ENCODE results near the gene TAF10.

The TAF10 gene

DNA sequence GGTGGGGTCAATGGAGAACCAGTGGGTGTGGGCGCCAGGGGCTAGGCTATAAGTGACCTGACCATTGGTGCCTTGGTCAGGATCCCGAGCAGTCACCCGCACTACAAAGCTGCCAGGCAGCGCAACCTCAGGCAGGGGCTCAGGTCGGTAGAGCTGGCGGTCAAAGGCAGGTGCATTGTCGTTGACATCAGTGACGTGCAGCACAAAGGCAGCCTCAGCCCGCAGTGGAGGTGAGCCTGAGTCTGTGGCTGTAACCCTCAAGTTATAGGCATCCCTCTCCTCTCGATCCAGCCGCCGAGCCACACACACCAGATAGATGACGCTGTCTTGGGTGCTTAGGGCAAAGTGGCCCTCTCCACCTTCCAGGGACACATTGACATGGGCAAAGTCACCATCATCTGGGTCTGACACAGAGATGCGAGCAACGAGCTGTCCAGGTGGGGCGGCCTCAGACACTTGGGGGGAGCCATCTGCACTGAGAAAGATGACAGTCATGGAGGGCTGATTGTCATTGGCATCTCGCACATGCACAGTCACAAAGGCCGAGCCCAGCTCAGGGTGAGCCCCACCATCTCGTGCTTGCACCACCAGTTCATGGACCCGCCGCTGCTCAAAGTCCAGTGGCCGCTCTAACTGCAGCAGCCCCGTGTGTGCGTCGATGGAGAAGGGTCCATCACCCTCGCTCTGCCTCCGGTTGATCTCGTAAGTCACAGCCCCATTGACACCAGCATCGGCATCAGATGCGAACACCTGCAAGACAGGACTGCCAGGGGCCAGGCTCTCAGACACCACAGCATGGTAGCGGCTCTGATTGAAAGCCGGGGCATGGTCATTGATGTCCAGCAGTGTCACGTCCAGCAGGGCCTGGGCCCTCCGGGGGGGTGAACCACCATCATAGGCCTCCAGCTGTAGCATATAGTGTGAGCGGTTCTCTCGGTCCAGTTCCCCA lies 28.3 kb upstream of the TAF10 start:
- no peak for DNase-seq

GRCh38 chr11:6638429-6638828 lies 26.4 kb upstream of the TAF10 start:
- no peak for DNase-seq

DNA sequence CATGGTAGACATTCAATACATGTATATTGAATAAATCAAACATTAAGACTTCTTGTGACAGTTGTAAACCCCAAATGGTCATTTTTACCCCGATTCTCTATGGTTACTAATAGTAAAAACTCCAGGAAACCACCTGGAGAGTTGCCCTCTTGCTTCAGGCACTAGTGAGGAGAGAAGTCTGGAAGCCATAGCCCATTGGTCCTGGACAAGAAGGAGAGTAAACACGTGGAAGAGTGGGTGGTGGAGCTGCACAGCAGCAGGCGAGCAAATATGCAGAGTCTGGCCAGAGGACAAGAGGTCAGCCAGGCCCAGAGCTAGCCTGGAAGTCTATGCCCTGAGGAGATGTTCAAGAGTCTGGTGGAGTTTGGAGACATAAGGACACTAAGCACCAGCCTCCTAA lies 25.9 kb upstream of the TAF10 start:
- no peak for DNase-seq

DNA sequence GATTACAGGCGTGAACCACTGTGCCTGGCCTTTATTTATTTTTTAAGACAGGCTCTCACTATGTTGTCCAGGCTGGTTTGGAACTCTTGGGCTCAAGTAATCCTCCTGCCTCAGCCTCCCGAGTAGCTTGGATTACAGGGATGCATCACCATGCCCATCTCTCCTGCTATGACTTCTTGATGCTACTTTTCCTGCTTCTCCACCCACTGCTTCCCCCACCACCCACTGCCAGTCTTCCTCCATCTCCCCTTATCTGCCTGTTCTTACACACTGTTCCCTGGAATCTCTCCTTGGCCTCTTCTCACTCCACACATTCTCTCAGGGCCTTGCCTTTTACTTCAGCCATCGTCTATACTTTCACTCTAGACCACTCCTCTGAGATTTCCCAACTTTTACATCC lies 24.5 kb upstream of the TAF10 start:
- no peak for DNase-seq

GRCh38 chr11:6635082-6635932 lies 23.3 kb upstream of the TAF10 start:
- DNase-seq: peak; percentile 76

DNA sequence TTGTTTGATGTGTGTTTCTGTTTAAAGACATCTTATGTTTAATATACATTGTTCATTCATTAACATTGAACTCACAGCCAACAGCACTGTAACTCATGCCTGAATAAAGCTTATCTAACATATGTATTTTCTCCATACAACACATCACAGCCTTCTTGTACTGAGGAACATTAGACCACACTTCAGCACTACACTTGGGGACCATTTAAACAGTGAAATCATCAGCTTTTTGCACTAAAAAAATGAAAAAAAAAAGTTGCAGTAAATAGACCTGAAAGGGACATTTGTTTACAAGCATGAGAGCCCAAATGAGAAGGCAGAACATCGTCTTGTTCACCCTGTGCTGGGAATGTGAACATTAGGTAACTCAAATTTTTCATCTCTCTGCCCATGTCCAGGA lies 22.5 kb upstream of the TAF10 start:
- DNase-seq: no peak

DNA sequence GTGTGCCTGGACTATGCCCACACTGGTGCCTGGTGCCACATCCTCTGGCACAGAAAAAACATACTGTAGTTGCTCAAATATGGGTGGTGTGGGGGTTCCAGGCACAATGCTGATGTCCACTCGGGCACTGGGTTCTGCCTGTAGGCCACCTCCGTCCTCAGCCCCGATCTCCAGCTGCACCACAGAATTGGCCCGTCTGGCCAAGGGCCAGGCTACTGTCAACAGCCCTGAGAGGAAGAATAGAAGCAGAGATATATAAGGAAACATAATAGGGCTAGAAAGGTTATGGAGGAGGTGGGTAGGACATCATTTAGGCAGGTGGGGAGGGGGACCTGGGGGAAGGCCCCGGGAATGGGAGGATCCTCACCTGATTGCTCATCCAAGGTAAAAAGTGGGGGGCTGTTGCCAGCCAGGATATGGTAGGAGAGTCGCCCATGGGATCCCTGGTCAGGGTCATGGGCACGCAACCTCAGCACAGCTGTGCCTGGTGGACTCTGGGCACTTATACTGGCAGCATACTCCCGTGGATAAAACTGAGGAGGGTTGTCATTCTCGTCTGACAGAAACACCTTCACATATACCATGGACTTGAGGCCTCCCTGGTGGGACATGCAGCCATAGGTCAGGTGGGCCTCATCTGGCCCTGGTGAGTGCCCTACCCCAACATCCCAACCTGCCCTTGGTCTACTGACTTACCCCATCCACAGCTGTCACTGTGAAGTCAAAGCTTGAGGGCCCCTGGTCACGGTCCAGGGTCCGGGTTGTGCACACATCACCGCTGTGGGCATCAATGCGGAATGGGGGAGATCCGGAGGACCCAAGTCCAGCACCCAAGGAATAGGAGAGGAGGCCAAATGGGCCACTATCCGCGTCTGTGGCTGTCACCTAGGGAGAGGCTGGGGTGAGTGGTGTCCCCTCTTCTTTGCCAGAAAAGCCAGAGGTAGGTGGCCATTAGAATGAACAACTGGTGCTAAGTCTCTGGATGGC lies 21.7 kb upstream of the TAF10 start:
- no peak for DNase-seq

DNA sequence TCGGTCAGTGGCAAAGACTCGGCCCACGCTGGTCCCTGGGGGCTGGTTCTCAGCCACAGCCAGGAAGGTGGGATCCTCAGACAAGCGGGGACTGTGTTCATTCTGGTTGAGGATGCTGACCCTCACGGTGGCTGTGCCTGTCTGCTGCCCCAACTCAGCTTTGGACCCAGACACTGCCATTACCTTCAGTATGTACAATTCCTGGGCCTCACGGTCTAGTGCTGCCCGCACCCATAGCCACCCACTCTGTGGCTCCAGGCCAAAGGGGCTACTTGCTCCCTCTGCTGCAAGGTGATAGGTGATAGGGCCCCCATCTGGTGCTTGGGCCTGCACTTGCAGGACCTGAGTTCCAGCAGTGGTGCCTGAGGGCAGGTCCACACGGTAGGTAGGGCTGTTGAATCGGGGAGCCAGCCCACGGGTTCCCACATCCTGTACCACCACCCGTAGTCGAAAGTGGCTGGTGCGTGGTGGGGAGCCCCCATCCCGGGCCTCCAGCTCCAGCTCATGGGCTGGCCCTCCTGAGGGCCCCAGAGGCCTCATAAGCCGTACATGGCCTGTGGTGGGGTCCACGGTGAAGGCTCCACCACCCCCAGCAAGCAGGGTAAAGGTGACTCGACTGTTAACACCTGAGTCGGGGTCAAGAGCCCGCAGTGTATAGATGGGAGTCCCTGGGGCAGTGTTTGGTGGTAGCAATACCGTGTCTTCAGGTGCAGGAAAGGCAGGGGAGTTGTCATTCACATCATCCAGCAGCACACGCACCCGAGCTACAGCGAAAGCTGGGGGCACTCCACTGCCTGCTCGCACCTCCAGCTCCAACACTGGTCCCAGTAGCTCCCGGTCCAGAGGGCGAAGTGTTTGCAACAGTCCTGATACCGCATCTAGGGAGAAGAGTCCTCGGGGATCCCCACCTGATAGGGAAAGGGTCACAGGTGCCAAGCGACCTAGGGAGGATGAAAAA lies 20.4 kb upstream of the TAF10 start:
- DNase-seq: no peak

DNA sequence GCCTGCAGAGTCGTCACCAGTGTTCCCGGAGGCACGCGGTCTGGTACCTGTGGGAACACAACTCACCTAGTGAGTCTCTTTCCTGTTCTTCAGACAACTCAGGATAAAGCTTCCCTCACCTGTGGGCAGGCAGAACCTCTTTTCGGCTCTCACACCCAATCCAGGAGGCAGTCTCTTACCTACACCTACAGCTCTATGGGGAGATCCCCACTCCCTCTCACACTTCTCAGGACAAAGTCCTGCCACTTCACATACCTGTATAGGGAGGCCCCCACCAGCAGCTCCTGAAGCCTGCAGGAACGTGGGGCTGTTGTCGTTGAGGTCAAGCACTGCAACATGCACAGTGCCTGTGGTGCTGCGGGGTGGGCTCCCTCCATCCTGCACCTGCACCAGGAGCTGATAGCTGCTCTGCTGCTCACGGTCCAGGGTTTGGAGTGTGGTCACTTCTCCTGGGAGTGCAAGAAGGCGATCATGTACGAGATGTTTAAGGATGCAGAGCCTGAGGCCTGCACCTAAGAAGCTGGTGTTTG lies 19.4 kb upstream of the TAF10 start:
- DNase-seq: no peak

GRCh38 chr11:6630632-6631291 lies 18.7 kb upstream of the TAF10 start:
- DNase-seq: no peak

DNA sequence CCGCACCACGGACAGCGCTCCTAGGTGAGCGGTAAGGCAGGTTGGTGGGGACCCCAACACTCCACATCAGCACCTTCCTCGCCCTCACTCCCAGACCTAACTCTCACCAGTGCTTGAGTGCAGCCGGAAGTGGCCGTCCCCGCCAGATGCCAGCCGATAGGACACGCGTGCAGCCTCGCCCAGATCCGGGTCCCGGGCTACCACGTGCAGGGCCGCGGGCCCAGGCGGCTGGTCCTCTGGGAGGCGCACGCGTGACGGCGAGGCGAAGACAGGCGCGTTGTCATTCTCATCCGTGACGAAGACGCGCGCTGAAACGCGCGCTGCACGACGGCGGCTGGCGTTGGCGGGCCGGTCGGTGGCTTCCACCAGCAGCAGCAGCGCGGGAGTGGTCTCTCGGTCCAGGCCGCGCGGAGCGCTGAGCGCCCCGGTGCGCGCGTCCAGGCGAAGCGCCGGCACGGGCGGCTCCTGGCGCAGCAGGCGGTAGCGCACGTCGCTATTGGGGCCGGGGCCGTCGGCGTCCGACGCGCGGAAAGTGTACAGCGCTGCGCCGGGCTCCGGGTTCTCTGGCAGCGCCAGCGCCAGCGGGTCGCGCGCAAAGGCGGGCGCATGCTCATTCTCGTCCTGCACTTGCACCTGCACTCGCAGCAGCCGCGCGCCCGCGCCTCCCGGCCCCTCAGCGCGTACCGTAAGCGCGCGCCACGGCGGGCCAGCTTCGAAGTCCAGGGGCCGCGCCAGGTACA lies 18.0 kb upstream of the TAF10 start:
- no peak for DNase-seq

GRCh38 chr11:6629573-6629891 lies 17.5 kb upstream of the TAF10 start:
- no peak for DNase-seq

- no peak for DNase-seq
Measured at GRCh38 chr11:6628526-6628925, 16.5 kb upstream of the TAF10 start.

DNA sequence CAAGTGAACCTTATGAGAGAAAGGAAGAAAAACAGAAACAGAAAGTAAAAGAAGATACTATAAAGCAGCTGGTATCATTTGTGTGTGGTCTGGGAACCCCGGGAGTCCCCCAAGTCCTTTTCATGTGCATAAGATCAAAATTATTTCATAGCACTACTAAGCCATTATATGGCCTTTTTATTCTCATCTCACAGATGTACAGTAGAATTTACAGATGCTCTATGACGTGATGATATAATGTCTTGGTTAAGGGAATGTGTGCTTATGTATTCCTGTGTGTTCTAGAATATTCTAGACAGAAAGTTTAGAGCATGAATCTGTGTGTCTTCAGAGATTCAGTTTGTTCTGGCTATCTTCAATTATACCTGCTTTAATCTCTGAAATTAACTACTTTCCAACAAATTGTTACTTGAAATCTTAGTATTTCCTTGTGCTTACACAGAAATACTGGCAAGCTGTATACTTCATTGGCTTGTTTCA lies 15.8 kb upstream of the TAF10 start:
- no peak for DNase-seq

DNA sequence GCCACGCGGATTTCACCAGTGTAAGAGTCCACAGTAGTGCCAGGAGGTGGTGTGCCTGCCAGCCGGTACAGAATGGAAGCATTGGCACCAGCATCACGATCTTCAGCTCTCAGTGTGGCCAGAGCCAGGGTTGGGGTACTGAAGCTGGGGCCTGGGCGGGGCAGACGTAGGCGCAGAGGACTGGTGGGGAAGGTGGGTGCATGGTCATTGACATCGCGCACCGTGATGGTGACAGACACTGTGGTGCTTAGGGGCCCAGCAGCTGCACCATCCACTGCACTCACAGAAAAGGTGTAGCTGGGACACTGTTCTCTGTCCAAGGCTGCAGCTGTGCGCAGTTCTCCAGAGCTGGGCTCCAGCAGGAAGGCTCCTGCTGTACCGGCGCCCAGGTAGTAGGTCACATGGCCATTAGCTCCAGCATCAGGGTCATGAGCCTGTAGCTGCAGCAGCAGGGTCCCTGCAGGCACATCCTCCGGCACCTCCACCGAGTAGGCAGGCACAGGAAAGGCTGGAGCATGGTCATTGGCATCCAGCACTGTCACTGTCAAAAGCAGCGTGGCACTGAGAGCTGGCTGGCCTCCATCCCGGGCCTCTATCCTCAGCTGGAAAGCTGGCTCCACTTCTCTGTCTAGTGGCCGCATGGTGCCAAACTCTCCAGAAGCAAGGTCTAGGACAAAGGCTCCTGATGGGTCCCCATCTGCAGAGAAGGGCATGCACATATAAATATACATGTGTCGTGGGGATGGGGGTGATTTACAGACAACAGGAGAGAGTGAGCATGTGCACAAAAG lies 15.2 kb upstream of the TAF10 start:
- no peak for DNase-seq

DNA sequence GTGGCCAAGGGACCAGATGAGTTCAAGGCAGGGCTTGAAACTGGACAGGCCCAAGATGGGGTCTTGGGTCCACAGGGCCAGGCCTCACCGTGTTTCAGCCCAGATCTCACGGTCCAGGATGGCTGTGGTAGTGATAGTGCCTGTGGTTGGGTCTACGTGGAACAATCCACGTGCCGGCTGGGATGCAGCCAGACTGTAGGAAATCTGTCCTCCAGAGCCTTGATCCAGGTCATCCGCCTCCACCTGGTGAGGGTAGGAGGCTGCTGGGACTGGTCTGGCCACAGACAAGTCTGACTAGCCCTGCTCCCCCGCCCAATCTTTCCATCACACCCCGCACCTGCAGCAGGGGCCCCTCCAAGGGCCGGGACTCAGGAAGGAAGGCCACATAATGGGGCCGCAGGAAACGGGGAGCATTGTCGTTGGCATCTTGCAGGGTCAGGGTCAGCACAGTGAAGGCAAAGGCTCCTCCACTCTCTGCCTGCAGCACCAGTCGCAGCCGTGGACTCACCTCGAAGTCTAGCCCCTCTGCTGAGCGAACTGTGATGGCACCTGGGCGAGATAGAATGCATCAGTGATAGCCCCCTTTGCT lies 13.9 kb upstream of the TAF10 start:
- no peak for DNase-seq

- DNase-seq: no peak
Measured at GRCh38 chr11:6625156-6625831, 13.3 kb upstream of the TAF10 start.
